PFSK-1 (cell line): ENCODE measurements around the gene CSF2.

ENCODE experiments used
- FOXP2 ChIP-seq: optimal IDR thresholded peaks from 2 replicates; pipeline ENCODE3; 2011; ENCODE audit warnings: borderline replicate concordance, control low read depth, inconsistent platforms; ENCODE audit not compliant: insufficient read depth; ENCODE audit errors: extremely low read length, extremely low read depth
- POLR2AphosphoS5 ChIP-seq: IDR thresholded peaks from 2 replicates; pipeline ENCODE4 v1.6.1; 2012; ENCODE audit warnings: low read depth, mild to moderate bottlenecking, control low read depth, low read length, moderate library complexity
- TAF1 ChIP-seq: IDR thresholded peaks from 2 replicates; pipeline ENCODE4 v1.6.1; 2012; ENCODE audit warnings: low read length, control low read depth, borderline replicate concordance; ENCODE audit not compliant: insufficient read depth
- TF ChIP-seq, protein P1 (sequence below), 2 experiments: IDR thresholded peaks; 2 replicates each; pipeline versions ENCODE4 v1.6.1 to v1.8.0; 2011 to 2012; ENCODE audit warnings: low read depth in 2 of 2, low read length in 2 of 2, control low read depth in 1 of 2, inconsistent platforms in 1 of 2, mild to moderate bottlenecking in 1 of 2, moderate library complexity in 1 of 2; ENCODE audit not compliant: insufficient read depth in 1 of 2

DNA sequence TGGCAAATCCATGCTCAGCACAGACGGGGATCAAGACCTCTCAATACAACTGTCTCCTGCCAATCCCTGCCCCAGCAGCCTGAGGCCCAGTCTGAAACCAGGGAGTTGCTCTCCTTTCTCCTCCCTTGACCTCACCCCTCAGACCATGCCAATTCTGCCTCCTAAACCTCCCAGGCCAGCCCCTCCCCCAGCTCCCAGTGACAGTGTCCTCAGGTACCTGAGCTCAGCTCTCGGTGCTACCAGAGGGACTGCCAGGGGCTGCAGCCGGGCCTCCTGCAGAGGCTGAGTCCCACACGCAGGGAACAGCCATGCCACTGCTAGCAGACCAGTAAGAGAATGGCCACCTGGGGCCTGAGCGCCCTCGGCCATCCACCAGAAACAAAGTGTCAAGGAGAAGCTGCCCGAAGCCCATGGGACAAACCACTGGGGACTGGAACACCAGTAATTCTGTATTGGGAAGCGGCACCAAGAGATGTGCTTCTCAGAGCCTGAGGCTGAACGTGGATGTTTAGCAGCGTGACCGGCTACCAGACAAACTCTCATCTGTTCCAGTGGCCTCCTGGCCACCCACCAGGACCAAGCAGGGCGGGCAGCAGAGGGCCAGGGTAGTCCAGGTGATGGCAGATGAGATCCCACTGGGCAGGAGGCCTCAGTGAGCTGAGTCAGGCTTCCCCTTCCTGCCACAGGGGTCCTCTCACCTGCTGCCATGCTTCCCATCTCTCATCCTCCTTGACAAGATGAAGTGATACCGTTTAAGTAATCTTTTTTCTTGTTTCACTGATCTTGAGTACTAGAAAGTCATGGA lies 13.7 kb upstream of the CSF2 start:
- TF ChIP-seq POLR2AphosphoS5 (no peak), TAF1 (no peak), FOXP2 (no peak)
- TF ChIP-seq, protein P1, sequence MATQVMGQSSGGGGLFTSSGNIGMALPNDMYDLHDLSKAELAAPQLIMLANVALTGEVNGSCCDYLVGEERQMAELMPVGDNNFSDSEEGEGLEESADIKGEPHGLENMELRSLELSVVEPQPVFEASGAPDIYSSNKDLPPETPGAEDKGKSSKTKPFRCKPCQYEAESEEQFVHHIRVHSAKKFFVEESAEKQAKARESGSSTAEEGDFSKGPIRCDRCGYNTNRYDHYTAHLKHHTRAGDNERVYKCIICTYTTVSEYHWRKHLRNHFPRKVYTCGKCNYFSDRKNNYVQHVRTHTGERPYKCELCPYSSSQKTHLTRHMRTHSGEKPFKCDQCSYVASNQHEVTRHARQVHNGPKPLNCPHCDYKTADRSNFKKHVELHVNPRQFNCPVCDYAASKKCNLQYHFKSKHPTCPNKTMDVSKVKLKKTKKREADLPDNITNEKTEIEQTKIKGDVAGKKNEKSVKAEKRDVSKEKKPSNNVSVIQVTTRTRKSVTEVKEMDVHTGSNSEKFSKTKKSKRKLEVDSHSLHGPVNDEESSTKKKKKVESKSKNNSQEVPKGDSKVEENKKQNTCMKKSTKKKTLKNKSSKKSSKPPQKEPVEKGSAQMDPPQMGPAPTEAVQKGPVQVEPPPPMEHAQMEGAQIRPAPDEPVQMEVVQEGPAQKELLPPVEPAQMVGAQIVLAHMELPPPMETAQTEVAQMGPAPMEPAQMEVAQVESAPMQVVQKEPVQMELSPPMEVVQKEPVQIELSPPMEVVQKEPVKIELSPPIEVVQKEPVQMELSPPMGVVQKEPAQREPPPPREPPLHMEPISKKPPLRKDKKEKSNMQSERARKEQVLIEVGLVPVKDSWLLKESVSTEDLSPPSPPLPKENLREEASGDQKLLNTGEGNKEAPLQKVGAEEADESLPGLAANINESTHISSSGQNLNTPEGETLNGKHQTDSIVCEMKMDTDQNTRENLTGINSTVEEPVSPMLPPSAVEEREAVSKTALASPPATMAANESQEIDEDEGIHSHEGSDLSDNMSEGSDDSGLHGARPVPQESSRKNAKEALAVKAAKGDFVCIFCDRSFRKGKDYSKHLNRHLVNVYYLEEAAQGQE (IDR thresholded peaks at IDR 0.05; ENCODE audit: insufficient read depth in 1 of 2, low read depth in 2 of 2, low read length in 2 of 2): no peak
